ENCODE results near the gene DRAM1. TPM values are rescaled to one million over a fixed set of nuclear protein-coding genes. Genes with fewer than 3 reads are reported as not detected.

Gene DRAM1
- polyA plus RNA-seq, 1 donor = 7.8 TPM

GRCh38 chr12:101957252-101957959, 80.0 kb downstream of the DRAM1 start:
- no peak overlapping the region for H3K27ac ChIP-seq (ENCODE audit: low read length)
- no peaks in the 10 kb centered on the region for H3K27me3 ChIP-seq (ENCODE audit: control insufficient read depth, insufficient read depth, low read length)
- no peak for DNase-seq
- 54% methylated on average over 2 of the region's 9 CpGs for WGBS (ENCODE audit: insufficient coverage, low lambda C conversion rate)
- H3K4me1 ChIP-seq (ENCODE audit: control insufficient read depth, insufficient read depth, low read length) = no peaks in the 10 kb centered on the region
- no peaks in the 10 kb centered on the region for H3K9me3 ChIP-seq (ENCODE audit: control insufficient read depth, low read depth, low read length)
- H3K4me3 ChIP-seq (ENCODE audit: low read length) = no peak overlapping the region
- H3K36me3 ChIP-seq (ENCODE audit: control insufficient read depth, insufficient read depth, low read length) = no peaks in the 10 kb centered on the region

- no peak for DNase-seq
- no CpG with 5 or more reads among the region's 2 CpGs for WGBS (ENCODE audit: insufficient coverage, low lambda C conversion rate)
- no peaks in the 10 kb centered on the region for H3K36me3 ChIP-seq (ENCODE audit: control insufficient read depth, insufficient read depth, low read length)
- no peak overlapping the region for H3K4me3 ChIP-seq (ENCODE audit: low read length)
- no peaks in the 10 kb centered on the region for H3K27me3 ChIP-seq (ENCODE audit: control insufficient read depth, insufficient read depth, low read length)
- no peaks in the 10 kb centered on the region for H3K9me3 ChIP-seq (ENCODE audit: control insufficient read depth, low read depth, low read length)
- no peak overlapping the region for H3K27ac ChIP-seq (ENCODE audit: low read length)
- no peaks in the 10 kb centered on the region for H3K4me1 ChIP-seq (ENCODE audit: control insufficient read depth, insufficient read depth, low read length)
Measured at GRCh38 chr12:101959607-101960006, 82.2 kb downstream of the DRAM1 start.

- WGBS (ENCODE audit: insufficient coverage, low lambda C conversion rate) = no CpG with 5 or more reads among the region's 1 CpG
- DNase-seq = no peak
Measured at GRCh38 chr12:101962486-101962885, 85.1 kb downstream of the DRAM1 start.

GRCh38 chr12:101963697-101964096, 86.3 kb downstream of the DRAM1 start:
- no peak overlapping the region for H3K4me3 ChIP-seq (ENCODE audit: low read length)
- H3K27ac ChIP-seq (ENCODE audit: low read length) = no peak overlapping the region
- H3K9me3 ChIP-seq (ENCODE audit: control insufficient read depth, low read depth, low read length) = no peaks in the 10 kb centered on the region
- no peaks in the 10 kb centered on the region for H3K27me3 ChIP-seq (ENCODE audit: control insufficient read depth, insufficient read depth, low read length)
- WGBS (ENCODE audit: insufficient coverage, low lambda C conversion rate) = no CpG with 5 or more reads among the region's 1 CpG
- no peaks in the 10 kb centered on the region for H3K4me1 ChIP-seq (ENCODE audit: control insufficient read depth, insufficient read depth, low read length)
- H3K36me3 ChIP-seq (ENCODE audit: control insufficient read depth, insufficient read depth, low read length) = no peaks in the 10 kb centered on the region
- DNase-seq = no peak

More at GRCh38 chr12:101962486-101962885, 85.1 kb downstream of the DRAM1 start:
- Histone ChIP-seq H3K27me3 (ENCODE audit: control insufficient read depth, insufficient read depth, low read length) (no peaks in the 10 kb centered on the region), H3K27ac (ENCODE audit: low read length) (no peak overlapping the region), H3K9me3 (ENCODE audit: control insufficient read depth, low read depth, low read length) (no peaks in the 10 kb centered on the region), H3K36me3 (ENCODE audit: control insufficient read depth, insufficient read depth, low read length) (no peaks in the 10 kb centered on the region), H3K4me3 (ENCODE audit: low read length) (no peak overlapping the region), H3K4me1 (ENCODE audit: control insufficient read depth, insufficient read depth, low read length) (no peaks in the 10 kb centered on the region)

GRCh38 chr12:101966496-101966895, 89.1 kb downstream of the DRAM1 start:
- no peaks in the 10 kb centered on the region for H3K27me3 ChIP-seq (ENCODE audit: control insufficient read depth, insufficient read depth, low read length)
- H3K27ac ChIP-seq (ENCODE audit: low read length) = no peak overlapping the region
- 100% methylated on average over 1 of the region's 1 CpG for WGBS (ENCODE audit: insufficient coverage, low lambda C conversion rate)
- H3K9me3 ChIP-seq (ENCODE audit: control insufficient read depth, low read depth, low read length) = no peaks in the 10 kb centered on the region
- DNase-seq = no peak
- no peaks in the 10 kb centered on the region for H3K36me3 ChIP-seq (ENCODE audit: control insufficient read depth, insufficient read depth, low read length)
- no peaks in the 10 kb centered on the region for H3K4me1 ChIP-seq (ENCODE audit: control insufficient read depth, insufficient read depth, low read length)
- no peak overlapping the region for H3K4me3 ChIP-seq (ENCODE audit: low read length)

GRCh38 chr12:101967506-101967905, 90.1 kb downstream of the DRAM1 start:
- Histone ChIP-seq H3K27ac (ENCODE audit: low read length) (no peak overlapping the region), H3K9me3 (ENCODE audit: control insufficient read depth, low read depth, low read length) (no peaks in the 10 kb centered on the region), H3K4me3 (ENCODE audit: low read length) (no peak overlapping the region), H3K36me3 (ENCODE audit: control insufficient read depth, insufficient read depth, low read length) (no peaks in the 10 kb centered on the region), H3K27me3 (ENCODE audit: control insufficient read depth, insufficient read depth, low read length) (no peaks in the 10 kb centered on the region), H3K4me1 (ENCODE audit: control insufficient read depth, insufficient read depth, low read length) (no peaks in the 10 kb centered on the region)
- DNase-seq = no peak
- WGBS (ENCODE audit: insufficient coverage, low lambda C conversion rate) = no CpG with 5 or more reads among the region's 4 CpGs

- H3K27me3 ChIP-seq (ENCODE audit: control insufficient read depth, insufficient read depth, low read length) = no peaks in the 10 kb centered on the region
- H3K4me1 ChIP-seq (ENCODE audit: control insufficient read depth, insufficient read depth, low read length) = no peaks in the 10 kb centered on the region
- H3K4me3 ChIP-seq (ENCODE audit: low read length) = no peak overlapping the region
- no peaks in the 10 kb centered on the region for H3K9me3 ChIP-seq (ENCODE audit: control insufficient read depth, low read depth, low read length)
- no peaks in the 10 kb centered on the region for H3K36me3 ChIP-seq (ENCODE audit: control insufficient read depth, insufficient read depth, low read length)
- no peak for DNase-seq
- no peak overlapping the region for H3K27ac ChIP-seq (ENCODE audit: low read length)
- no CpG with 5 or more reads among the region's 1 CpG for WGBS (ENCODE audit: insufficient coverage, low lambda C conversion rate)
Measured at GRCh38 chr12:101968770-101969169, 91.4 kb downstream of the DRAM1 start.

Other genes starting within 250 kb of the DRAM1 start
- gene CHPT1, start 179.9 kb upstream of the DRAM1 start, polyA plus RNA-seq = 174 TPM
- 1.7 TPM for gene SYCP3, start 138.1 kb upstream of the DRAM1 start, polyA plus RNA-seq
- 41.1 TPM for gene GNPTAB, start 46.6 kb upstream of the DRAM1 start, polyA plus RNA-seq
- gene WASHC3, start 184.4 kb downstream of the DRAM1 start, polyA plus RNA-seq = 39.9 TPM
- 27.2 TPM for gene NUP37, start 242.5 kb downstream of the DRAM1 start, polyA plus RNA-seq
- gene PARPBP, start 242.6 kb downstream of the DRAM1 start, polyA plus RNA-seq = 9.3 TPM